ENCODE data around the gene MSI2.

Gene MSI2

DNA sequence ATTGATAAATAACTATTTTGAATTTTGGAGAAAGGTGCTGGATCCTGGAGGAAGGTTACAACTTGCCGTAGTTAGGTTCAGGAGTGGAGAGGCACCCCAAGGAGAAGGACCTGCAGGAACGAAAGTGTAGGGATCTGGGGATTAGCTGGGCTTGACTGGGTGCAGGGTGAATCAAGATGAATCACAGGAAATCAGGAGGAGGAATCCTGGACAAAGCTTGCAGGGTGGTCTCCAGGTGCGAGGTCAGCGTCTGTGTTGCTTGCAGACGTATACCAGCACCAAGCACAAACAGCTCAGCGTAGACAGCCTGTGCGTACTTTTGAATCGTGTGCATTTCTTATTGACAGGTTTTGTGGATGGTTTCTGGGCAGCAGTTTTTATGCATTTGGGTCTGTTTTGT is 144.3 kb downstream of the MSI2 start:
- DNase-seq, result no peak

DNA sequence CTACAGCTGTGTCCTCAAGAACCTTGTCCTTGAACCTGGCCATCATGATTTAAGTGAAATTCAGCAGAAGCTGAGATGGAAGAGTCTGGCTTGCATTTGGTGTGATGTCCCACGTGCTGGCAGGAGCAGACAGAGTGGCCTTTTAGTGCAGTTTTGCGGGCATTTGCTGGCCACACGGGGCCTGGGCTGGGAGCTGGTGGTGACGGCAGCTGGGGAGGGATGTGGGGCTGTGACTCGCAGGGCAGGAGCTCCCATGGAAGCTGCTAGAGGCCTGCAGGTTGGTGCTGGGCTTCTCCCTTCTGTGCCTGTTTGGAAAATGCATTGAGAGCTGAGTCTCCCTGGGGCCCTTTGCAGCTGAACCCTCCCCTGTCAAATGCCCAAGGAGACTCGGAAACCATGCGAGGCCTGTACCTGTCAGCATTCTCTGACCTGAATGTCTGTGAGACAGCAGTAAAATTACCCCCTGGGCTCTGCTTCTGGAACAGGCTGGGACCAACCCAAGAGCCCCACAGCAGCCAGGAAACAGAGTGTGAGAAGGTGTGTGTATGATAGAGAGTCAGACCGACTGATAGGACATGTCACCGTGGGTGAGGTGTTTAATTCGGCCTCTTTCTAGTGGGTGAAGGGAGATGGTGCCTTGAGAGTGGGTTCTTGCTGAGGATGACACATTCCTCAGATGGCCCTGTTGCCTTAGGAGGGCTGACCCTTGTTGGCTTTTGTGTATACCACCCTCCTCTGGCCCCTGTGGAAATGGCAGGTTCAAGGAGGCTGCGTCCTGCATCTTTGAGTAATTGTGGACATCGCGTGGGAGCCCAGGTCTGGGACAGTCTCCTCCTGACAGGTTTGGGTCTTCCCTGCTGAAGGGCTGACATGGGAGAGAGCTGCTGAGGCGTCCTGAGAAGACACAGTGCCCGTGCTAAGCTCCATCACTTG is 145.5 kb downstream of the MSI2 start:
- DNase-seq, result no peak

- DNase-seq, result no peak
Observed at GRCh38 chr17:57402681-57403180, 146.4 kb downstream of the MSI2 start.

DNA sequence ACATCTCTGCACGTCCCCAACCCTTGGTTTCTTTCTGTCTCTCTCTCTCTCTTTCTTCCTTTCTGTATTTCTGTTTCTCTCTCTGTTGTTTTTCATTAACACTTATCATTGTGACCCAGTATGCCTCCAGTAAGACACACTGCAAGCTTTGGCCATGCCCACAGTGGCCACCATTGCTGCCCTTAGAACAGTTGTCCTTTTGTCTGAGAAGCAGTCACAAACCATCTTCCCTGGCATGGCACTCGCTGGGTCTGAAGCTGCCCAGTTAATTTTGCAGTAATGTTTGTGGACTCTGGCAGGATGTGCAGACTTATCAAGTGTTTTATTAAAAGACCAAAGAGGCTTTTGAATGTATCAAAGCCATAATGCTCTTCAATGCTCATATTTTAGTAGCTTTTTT is 146.9 kb downstream of the MSI2 start:
- no peak for DNase-seq

DNA sequence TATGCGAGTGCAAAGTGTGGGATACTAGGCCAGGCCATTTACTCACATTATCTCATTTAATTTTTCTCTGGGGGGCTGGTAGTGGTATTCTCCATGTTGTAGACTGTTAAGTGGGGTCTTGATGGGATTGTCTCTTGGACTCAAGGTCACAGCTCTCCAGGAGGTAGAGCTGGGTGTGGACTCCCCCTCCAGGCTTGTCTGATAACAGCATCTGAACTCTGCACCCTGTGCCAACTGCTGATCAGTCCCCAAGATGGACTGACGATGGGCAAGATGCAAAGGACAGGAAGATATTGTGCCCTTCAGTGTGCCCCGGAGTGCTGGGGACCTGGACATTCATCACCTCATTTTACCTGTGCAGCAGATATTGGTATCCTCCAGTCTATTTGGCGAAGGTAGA is 147.8 kb downstream of the MSI2 start:
- DNase-seq, result no peak

GRCh38 chr17:57404795-57405490 is 148.6 kb downstream of the MSI2 start:
- no peak for DNase-seq

DNA sequence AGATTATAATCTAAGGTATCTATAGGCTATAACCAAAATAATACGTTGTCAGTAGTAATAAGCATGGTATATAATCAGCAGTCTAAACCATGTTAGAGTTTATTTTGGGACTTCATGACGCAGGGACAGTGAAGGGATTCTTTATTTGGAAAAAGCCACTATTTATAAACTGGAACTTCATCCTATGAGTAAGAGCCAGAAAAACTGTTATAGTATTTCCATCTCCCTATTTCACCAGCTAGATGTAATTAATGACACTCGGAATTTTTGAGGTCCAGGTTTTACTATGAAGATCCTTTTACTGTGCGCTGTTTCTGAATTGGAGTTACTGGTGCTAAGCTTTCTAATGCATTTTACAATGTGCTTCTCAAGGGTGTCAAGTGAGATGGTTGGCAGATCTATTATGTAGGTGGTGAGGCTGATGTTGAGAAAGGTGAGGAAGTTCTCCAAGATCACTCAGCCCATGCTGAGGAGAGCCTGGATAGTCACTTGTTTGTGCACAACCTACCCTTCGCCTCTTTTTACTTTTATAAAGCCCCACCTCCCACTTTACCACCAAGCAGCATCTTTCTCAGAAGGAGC is 149.3 kb downstream of the MSI2 start:
- DNase-seq, result no peak

DNA sequence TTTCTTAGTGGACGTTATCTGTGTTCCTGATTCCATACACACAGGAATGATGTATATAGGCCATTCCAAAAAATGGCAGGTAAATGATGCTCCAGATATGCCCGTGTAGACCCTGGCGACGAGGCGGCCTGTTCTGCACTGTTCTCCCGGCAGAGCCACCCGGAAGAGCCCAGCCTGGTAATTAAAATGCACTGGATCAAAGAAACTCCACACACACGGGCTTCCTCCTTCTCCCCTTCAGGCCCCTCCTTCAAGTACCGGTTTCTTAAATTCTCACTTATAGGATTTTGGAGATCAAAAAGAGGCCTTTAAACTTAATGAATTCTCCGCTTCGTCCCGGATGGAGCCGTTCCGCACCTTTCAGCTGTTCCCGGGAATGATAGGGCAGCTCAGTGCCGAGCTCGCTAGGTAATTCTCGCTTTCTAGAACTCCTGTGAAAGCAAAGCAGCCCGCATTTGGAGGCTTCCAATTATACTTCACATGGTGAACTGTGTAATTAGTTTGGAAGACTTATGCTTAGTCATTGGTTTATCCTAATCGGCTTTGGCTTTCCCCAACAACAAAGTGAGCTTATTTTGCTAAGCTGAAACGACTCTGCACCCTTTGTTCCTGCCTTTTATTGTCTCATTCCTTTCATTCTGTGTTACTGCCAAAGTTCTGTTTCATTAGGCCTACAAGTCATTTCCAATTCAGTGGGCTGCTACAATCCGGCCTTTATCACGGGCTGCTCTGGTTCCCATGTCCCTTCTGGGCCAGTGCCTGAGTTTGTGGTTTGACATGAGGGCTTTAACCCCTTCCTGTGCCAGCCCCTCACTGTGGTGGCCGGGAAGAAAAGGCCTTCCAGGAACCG is 150.0 kb downstream of the MSI2 start:
- DNase-seq, result no peak

- DNase-seq, result no peak
Observed at GRCh38 chr17:57406981-57407286, 150.6 kb downstream of the MSI2 start.

DNA sequence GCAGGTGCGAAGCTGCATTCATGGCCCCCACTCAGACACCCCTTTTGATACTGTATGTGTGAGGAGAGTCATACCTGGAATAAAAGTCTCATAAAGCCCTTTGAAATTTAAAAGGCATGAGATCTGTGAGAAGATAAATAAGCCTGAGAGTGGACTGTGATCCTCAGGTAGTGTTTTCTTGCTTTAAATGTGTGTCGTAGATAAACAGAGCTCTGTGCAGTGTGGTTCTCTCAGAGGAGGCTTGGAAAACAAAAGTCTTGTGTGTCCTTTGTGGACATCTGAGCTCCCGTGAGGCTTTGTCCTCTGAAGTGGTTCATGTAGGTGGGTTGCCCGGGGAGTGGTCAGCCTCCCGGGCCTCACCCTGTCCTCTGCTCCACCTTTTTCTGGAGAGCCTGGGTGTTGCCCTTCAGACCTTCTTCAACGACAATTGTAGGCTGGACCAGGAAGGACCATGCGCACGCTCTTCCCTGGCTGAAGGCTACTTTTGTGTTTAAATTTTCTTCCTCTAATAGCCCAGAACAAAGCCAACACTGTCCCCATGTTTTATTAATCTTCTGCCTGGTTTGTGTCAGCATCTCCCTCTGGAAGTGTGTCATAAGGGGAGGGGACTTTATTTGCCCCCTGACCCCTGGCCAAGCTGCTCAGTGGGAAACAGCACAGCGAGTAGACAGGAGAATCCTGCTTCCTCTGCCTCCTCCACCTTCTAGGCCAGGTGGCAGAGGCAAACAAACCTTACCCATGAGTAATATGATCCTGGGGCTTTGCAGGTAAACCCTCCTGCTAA is 151.2 kb downstream of the MSI2 start:
- peak; percentile 31 for DNase-seq

GRCh38 chr17:57408071-57408811 is 151.9 kb downstream of the MSI2 start:
- peak; percentile 54 for DNase-seq

DNA sequence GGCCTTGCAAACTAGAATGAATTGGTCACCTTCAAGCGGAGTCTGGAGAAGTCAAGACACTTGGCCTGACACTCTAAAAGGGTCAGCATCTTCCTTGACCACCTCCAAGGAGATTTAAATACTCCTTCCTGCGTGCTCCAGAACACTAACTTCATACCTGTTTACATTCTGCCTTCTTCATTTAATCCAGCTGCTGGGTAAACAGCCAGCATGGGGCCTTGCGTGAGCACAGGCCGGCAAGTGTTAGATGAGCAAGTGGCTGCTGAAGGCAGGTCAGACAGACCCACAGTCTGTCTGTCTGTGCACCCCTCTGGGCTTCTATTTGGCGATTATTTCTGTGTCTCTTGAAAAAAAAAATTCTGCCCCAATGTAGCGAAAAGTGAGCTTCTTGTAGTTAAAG is 153.8 kb downstream of the MSI2 start:
- DNase-seq, result no peak

DNA sequence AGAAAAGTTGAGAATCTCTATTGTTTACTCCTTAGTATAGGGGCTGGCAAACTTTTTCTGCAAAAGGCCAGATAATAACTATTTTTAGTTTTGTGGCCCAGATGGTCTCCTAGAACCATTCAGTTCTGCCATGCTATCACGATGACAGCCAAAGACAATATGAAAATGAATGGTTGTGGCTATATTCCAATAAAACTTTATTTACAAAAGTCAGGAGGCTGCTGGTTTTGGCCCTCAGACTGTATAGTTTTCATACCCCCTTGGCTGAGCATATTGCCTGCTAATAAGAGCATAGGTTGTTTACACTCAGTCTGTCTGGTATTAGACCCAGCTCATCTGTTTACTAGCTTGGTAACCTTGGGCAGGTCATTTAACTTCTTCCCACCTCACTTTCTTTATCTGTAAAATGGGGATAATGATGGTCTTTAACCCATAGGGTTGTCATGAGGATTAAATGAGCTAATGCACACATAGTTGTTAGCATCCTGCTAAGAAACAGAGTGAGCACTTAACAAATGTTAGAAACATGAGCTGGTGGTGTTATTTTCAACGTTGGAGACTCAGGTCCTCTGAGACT is 156.3 kb downstream of the MSI2 start:
- DNase-seq, result no peak

DNA sequence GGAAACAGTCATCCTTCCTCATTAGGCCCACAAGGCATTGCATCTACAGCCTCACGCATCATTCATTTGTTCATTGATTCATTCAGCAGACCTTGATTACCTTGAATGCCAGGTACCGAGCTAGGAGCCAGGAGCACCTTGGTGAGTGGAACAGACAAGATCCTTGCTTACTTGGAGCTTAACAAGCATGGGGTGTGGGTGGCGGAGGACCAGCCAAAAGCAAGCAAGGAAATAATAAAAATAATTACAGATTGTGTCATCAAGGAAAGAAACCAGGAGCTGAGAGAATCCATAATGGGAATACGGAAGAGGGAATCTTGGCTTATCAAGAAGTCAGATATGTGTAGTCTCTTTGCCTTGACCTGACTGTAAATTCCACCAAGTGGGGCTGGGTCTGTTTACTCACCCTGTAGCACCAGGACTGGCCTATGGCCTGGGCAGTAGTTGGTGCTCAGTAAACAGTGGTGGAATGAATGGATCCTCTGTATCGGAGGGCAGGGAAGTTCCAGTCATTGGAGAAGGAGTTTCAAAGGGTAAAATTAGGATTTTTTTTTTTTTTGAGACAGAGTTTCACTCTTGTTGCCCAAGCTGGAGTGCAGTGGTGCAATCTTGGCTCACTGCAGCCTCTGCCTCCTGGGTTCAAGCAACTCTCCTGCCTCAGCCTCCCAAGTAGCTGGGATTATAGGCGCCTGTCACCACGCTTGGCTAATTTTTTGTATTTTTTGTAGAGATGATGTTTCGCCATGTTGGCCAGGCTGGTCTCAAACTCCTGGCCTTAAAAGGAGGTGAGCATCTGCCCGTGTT is 157.7 kb downstream of the MSI2 start:
- no peak for DNase-seq

DNA sequence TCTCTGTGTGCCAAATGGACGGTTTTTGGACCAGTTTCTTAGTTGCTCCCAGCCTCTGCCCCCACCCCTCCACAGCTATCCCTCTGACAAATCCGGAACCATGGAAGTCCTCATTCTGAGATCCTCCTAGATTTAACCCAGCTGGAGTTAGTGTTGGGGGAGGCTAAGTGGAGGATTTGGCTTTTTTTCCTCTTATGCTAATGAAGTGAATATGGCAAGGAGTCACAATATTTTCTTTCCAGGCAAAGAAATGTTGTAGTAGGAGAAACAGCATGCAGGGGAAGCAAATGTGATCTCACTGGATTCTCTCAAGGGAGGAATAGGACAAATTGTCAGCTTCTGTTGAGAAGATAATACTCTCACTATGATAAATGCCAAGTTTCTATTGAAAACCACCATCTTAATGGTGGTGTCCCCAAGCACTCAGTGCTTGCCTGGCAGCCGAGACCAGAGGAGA is 159.5 kb downstream of the MSI2 start:
- DNase-seq, result no peak

DNA sequence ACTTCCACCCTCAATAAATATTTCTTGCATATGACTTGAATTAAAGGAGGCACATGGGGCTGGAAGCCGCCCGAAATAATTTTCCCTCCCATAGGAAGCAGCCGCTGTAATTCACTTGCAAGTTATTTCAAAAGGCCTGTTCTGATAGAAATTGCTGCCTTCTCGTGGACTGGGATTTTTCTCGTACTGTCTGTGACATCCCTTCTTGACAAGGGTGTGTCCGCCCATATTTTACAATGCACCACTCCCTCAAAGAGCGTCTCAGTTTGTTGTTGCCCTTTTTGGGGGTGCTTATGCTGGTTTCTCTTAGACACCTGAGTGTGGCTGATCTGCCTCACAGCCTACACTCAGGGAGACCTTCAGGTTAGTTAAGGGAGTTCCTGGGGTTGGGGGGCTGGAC is 160.0 kb downstream of the MSI2 start:
- DNase-seq, result no peak

DNA sequence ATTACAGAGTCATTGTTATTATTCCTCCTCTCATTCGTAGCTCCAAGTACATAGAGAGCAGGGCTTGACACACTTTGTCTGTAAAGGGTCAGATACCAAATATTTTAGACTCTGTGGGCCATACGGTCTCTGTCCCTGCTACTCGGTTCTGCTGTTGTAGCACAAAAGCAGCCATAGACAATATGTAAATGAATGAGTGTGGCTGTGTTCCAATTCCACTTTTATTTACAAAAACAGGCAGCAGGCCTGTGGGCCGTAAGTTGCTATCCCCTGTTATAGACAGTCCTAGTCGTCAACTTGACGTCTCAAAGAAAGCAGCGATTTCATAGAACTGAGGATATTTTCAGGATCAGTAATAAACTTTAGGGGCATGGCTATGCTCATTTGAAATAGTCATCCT is 161.6 kb downstream of the MSI2 start:
- no peak for DNase-seq

- no peak for DNase-seq
Observed at GRCh38 chr17:57418463-57419246, 162.3 kb downstream of the MSI2 start.

- DNase-seq, result peak; percentile 33
Observed at GRCh38 chr17:57419940-57420550, 163.7 kb downstream of the MSI2 start.
